Upper lobe of left lung (tissue), 6 donors: ENCODE results near the gene ZNF829. TPM values are rescaled to one million over a fixed set of nuclear protein-coding genes. Genes with fewer than 3 reads are reported as not detected.
A peak's percentile ranks its signal among the peaks of the same experiment; 100 is the strongest.

Experiments used
- ATAC-seq, 2 donors: fragments of 200-7000 bp; cut with Tn5 transposase; one replicate each; pipeline ENCODE4 v1.9.1; 2022; ENCODE audit warnings: mild to moderate bottlenecking in 2 of 2, moderate library complexity in 2 of 2; ENCODE audit not compliant: low FRiP score in 2 of 2
- DNase-seq, 2 donors: peaks; one replicate each; pipeline ENCODE4 v3.0.0-alpha.2; 2019 to 2020
- H3K27ac ChIP-seq, 4 donors: fragments of 200-600 bp; sonication (generic); one replicate each; pipeline ENCODE4 v1.5.1; 2016 to 2019
- H3K27me3 ChIP-seq, 4 donors: fragments of 200-600 bp; sonication (generic); one replicate each; pipeline ENCODE4 v1.5.1; 2017 to 2019
- H3K36me3 ChIP-seq, 4 donors: fragments of 200-600 bp; sonication (generic); one replicate each; pipeline ENCODE4 v1.5.1; 2016 to 2019
- H3K4me1 ChIP-seq, 4 donors: fragments of 200-600 bp; sonication (generic); one replicate each; pipeline ENCODE4 v1.5.1; 2018 to 2019
- H3K4me3 ChIP-seq, 4 donors: fragments of 200-600 bp; sonication (generic); one replicate each; pipeline ENCODE4 v1.5.1; 2017 to 2019; ENCODE audit warnings: mild to moderate bottlenecking in 2 of 4, moderate library complexity in 1 of 4
- H3K9me3 ChIP-seq, 4 donors: fragments of 200-600 bp; sonication (generic); one replicate each; pipeline ENCODE4 v1.5.1; 2018 to 2019
- CTCF ChIP-seq, 6 experiments: fragments of 450-650 bp in 4 of 6; fragments of 200-600 bp in 2 of 6; sonication (generic) in 2 of 6; IDR thresholded peaks; one replicate each; pipeline ENCODE4 v1.5.1; 2016 to 2019; ENCODE audit warnings: antibody characterized with exemption in 6 of 6
- EP300 ChIP-seq, 4 donors: sonication (generic); formaldehyde crosslinking; IDR thresholded peaks; one replicate each; pipeline ENCODE4 v1.5.1; 2017; ENCODE audit warnings: antibody characterized with exemption in 4 of 4, control low read depth in 2 of 4
- POLR2A ChIP-seq, 4 donors: fragments of 450-650 bp; IDR thresholded peaks; one replicate each; pipeline ENCODE4 v1.5.1; 2016 to 2017; ENCODE audit warnings: antibody characterized with exemption in 4 of 4, mild to moderate bottlenecking in 2 of 4
- POLR2AphosphoS5 ChIP-seq, 2 donors: sonication (generic); formaldehyde crosslinking; IDR thresholded peaks; one replicate each; pipeline ENCODE4 v1.5.1; 2017; ENCODE audit warnings: antibody characterized with exemption in 2 of 2
- WGBS, 2 donors: methylation state at CpG; one replicate each; pipeline ENCODE4 v1.1.5; 2017 to 2018; 5-methylcytosine and 5-hydroxymethylcytosine counted together
- total RNA-seq, 6 donors: library from RNA; depleted of rRNA in 4 of 6; stranded (reverse); fragments of >200 nt in 4 of 6; gene quantifications; one replicate each; pipeline versions ENCODE4 v1.1.0 to v1.2.1, GENCODE V29; 2016 to 2021
- donor health status: DM: no; HTN: no; CAD: no; lungs with moderate emphysema.
- donor health status: DM: no; HTN: yes; CAD: no; lungs with severe emphysema.

Gene ZNF829
- total RNA-seq, result 1 to 10 TPM in 5 of 6 donors, under 1 TPM in 1; 1.00 to 5.2 (median 1.8) TPM

GRCh38 chr19:36915992-36916830, at the start of gene ZNF829, which contains the start of gene ZNF568:
Gene ZNF829, minus strand, starts transcription at chr19:36916291. Its CDS starts 1,124 bp downstream, at chr19:36915167.
Gene ZNF568, plus strand, starts transcription at chr19:36916332. Its CDS starts 6,439 bp downstream, at chr19:36922771.
- H3K4me1 ChIP-seq, result peaks cover 6 to 19% (median 12%) of the 10 kb centered on the region in 4 donors
- TF ChIP-seq EP300 (IDR thresholded peaks at IDR 0.05), result no peak
- peak in 2 of 4 donors; percentile 22 to 35 for TF ChIP-seq POLR2A (IDR thresholded peaks at IDR 0.05)
- TF ChIP-seq CTCF (IDR thresholded peaks at IDR 0.05), result peak; percentile 25 to 84 (median 70)
- TF ChIP-seq POLR2AphosphoS5 (IDR thresholded peaks at IDR 0.05), result peak; percentile 49 to 79
- ATAC-seq, result peak; percentile 96 to 99
- H3K27me3 ChIP-seq, result no peaks in the 10 kb centered on the region
- 0 to 1% methylated on average over 10 to 31 of the region's 57 CpGs for WGBS, 2 donors
- peaks cover 0 to 24% (median 11%) of the 10 kb centered on the region in 4 donors for H3K36me3 ChIP-seq
- H3K27ac ChIP-seq, result peak within 1 kb of the TSS; percentile 86 to 96 (median 94)
- peaks cover 0 to 11% (median 8%) of the 10 kb centered on the region in 4 donors for H3K9me3 ChIP-seq
- DNase-seq, result peak; percentile 89 to 94
- H3K4me3 ChIP-seq, result peak within 1 kb of the TSS; percentile 46 to 81 (median 66)

GRCh38 chr19:36963280-36963679, 47.2 kb upstream of the ZNF829 start:
- Histone ChIP-seq H3K36me3 (no peaks in the 10 kb centered on the region), H3K4me1 (no peaks in the 10 kb centered on the region), H3K27me3 (no peaks in the 10 kb centered on the region), H3K4me3 (no peak overlapping the region), H3K9me3 (peaks cover 8 to 57% (median 42%) of the 10 kb centered on the region in 4 donors), H3K27ac (no peak overlapping the region)
- 58 to 60% methylated on average over 2 of the region's 2 CpGs for WGBS, 2 donors
- DNase-seq, result no peak
- ATAC-seq, result no peak
- no peak for TF ChIP-seq CTCF (IDR thresholded peaks at IDR 0.05)
- no peak for TF ChIP-seq EP300 (IDR thresholded peaks at IDR 0.05)
- no peak for TF ChIP-seq POLR2AphosphoS5 (IDR thresholded peaks at IDR 0.05)
- TF ChIP-seq POLR2A (IDR thresholded peaks at IDR 0.05), result no peak

- DNase-seq, result no peak
- no peak overlapping the region for H3K4me3 ChIP-seq
- H3K4me1 ChIP-seq, result no peaks in the 10 kb centered on the region
- peaks cover 8 to 64% (median 43%) of the 10 kb centered on the region in 4 donors for H3K9me3 ChIP-seq
- H3K36me3 ChIP-seq, result no peaks in the 10 kb centered on the region
- no peak overlapping the region for H3K27ac ChIP-seq
- no peaks in the 10 kb centered on the region for H3K27me3 ChIP-seq
- TF ChIP-seq CTCF (IDR thresholded peaks at IDR 0.05) (no peak), POLR2A (IDR thresholded peaks at IDR 0.05) (no peak), EP300 (IDR thresholded peaks at IDR 0.05) (no peak), POLR2AphosphoS5 (IDR thresholded peaks at IDR 0.05) (no peak)
- 85 to 91% methylated on average over 6 of the region's 6 CpGs for WGBS, 2 donors
- no peak for ATAC-seq
These were observed 46.3 kb upstream of the ZNF829 start for GRCh38 chr19:36962346-36962745.

GRCh38 chr19:36950335-36951119, 34.4 kb upstream of the ZNF829 start:
- H3K9me3 ChIP-seq, result peaks cover 66 to 99% (median 90%) of the 10 kb centered on the region in 4 donors
- WGBS, 2 donors, result 93 to 98% methylated on average over 5 of the region's 5 CpGs
- TF ChIP-seq CTCF (IDR thresholded peaks at IDR 0.05) (no peak), EP300 (IDR thresholded peaks at IDR 0.05) (no peak)
- no peaks in the 10 kb centered on the region for H3K27me3 ChIP-seq
- no peak for DNase-seq
- H3K27ac ChIP-seq, result no peak overlapping the region
- H3K36me3 ChIP-seq, result peaks cover 18 to 48% (median 38%) of the 10 kb centered on the region in 4 donors
- H3K4me3 ChIP-seq, result no peak overlapping the region
- ATAC-seq, result no peak
- H3K4me1 ChIP-seq, result no peaks in the 10 kb centered on the region
